ENCODE data around the gene CCNL2. TPM values are rescaled to one million over a fixed set of nuclear protein-coding genes. Genes with fewer than 3 reads are reported as not detected.
"Not testable (repeated sequence)": the region's sequence is repeated elsewhere in the genome, so short reads cannot be mapped to it uniquely, and the experiment has no call there.

The CCNL2 gene
- polyA plus RNA-seq, 3 donors from 2014 or later = 16.7 to 34.6 (median 22.0) TPM

DNA sequence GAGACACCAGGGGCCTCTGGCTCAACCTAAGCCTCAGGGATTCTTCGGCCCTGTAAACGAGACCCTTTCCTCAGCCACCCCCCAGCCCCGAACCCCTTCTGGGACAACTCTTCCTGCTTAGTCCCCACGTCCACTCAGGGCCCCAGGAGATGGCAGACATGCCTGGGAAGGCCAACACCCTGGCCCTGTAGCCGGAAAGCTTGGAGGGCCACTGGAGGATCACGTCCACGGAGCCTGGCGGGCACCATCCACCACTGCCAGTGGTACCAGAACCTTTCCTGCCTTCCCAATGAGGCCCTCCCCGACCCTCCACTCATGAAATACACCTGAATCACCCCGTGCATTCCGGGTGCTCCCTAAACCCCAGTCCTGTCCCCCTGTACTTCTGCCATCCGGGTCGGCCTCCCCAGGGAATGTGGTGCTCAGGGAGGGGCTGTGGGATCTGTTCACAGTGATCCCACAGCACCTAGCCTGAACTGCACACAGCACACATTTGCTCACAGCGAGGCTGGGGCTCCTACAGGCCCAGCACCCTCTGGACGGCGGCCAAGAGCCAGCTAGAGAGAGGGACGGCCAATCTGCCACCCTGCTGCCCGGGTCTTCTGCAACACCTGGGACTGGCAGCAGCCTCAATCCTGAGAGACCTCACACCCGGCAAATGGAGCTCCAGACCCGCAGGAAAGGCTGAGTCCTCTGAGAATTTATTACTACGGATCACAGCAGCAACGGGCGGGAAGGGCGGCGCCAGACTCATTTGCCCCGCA lies 25.9 kb downstream of the CCNL2 start:
- peak overlapping the region in 4 of 5 donors; percentile 50 to 74 (median 64) for H3K4me3 Mint-ChIP-seq
- H3K27me3 Mint-ChIP-seq (ENCODE audit: low read depth in 3 of 3) = peaks cover 4 to 11% (median 6%) of the 10 kb centered on the region in 3 donors
- H3K4me1 Mint-ChIP-seq = peaks cover 12 to 32% of the 10 kb centered on the region in 2 donors
- DNase-seq = no peak
- no peaks in the 10 kb centered on the region for H3K36me3 Mint-ChIP-seq
- no peaks in the 10 kb centered on the region for H3K9me3 Mint-ChIP-seq
- peak overlapping the region in 5 of 6 donors; percentile 23 to 79 (median 64) for H3K27ac Mint-ChIP-seq

DNA sequence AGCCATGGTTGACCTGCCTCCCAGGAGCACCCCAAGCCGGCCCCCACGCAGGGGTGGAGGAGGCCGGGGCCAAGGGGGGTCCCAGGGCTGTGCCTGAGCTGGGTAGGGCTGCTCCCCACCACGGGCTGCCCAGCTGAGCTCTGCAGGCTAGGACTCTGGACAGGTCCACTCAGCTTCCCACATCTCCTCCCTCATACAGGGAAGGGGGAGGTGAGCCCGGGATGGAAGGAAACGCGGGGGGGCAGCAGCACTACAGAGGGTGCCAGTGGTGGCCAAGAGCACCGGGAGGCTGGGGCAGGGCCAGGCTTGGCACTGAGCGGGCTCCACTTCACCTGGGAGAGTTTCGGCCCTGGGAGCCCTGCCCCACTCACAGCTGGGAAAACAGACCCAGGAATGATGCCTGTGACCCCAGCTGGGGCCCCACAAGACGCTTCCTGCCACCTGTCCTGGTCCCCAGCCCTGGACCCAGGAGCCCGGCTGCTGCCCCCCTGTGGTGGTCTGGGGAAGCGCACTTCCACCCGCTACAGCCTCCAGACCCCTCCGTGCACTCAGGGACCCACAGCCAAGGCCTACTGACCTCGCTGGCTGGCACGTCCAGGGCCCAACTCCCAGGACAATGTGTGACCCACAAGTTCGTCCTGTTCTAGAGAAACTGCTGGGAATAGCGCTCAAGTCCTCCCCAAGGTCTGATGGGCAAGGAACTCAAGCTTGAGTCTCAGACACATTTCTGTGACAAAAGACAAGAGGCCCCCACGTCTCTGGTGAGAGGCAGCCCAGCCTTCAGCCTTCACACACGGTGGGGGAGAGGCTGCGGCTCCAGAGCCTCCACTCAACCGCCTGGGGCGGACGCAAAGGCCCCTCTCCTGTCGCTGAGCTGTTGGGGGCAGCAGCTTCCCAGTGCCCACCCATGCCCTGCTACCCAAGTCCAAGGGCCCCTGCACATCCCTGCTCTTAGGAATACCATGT lies 27.1 kb downstream of the CCNL2 start:
- no peaks in the 10 kb centered on the region for H3K36me3 Mint-ChIP-seq
- H3K27ac Mint-ChIP-seq = peak overlapping the region in 5 of 6 donors; percentile 45 to 72 (median 69)
- peak; percentile 75 to 77 (median 76) for DNase-seq
- H3K4me1 Mint-ChIP-seq = peaks cover 12 to 32% of the 10 kb centered on the region in 2 donors
- no peaks in the 10 kb centered on the region for H3K9me3 Mint-ChIP-seq
- H3K4me3 Mint-ChIP-seq = peak overlapping the region; percentile 21 to 58 (median 52)
- peaks cover 4 to 11% (median 6%) of the 10 kb centered on the region in 3 donors for H3K27me3 Mint-ChIP-seq (ENCODE audit: low read depth in 3 of 3)

DNA sequence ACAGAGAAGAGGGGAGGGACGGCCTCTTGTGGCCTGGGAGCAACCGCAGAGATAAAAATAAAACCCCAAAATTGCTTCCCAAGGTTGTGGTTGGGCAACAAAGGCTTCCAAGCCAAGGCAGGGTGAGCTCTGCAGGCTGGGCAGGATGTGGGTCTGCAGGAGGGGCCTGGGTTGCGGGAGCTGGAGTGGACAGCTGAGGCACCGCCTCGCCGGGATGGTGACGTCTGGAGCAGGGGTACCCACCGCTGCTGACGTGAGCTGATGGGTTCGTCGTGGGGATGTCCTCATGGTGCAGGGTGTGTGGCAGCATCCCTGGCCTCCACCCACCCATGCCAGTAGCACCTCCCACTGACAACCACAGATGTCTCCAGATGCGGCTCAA lies 27.8 kb downstream of the CCNL2 start:
- no peaks in the 10 kb centered on the region for H3K9me3 Mint-ChIP-seq
- peaks cover 12 to 32% of the 10 kb centered on the region in 2 donors for H3K4me1 Mint-ChIP-seq
- H3K36me3 Mint-ChIP-seq = no peaks in the 10 kb centered on the region
- peak overlapping the region in 5 of 6 donors; percentile 45 to 71 (median 62) for H3K27ac Mint-ChIP-seq
- DNase-seq = peak; percentile 83
- peak overlapping the region; percentile 14 to 52 (median 21) for H3K4me3 Mint-ChIP-seq
- H3K27me3 Mint-ChIP-seq (ENCODE audit: low read depth in 3 of 3) = peaks cover 4 to 11% (median 6%) of the 10 kb centered on the region in 3 donors

DNA sequence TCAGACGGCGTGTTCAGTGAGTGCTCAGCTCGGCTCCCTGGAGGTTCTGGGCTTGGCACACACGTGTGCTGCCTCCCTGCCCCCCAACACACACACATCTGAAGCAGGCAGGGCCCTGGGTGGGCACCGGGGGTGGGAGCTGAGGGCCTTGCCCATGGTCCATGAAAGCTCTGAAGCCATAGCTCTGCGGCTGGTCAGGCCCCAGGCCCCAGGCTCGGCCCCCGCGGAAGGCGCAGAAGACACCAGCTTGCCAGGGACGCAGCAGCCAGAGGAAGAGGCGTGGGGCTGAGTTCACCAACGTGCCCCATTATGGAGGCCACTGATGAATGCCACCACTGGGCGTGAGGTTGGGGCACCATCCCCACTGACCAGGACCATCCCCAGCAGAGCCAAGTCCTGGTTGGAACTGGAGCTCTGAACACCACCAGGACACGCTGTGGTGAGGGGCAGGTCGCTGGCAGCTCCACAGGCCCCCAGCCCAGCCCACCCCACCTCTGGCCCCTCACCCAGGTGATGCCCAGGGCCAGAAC lies 28.3 kb downstream of the CCNL2 start:
- no peaks in the 10 kb centered on the region for H3K36me3 Mint-ChIP-seq
- H3K27me3 Mint-ChIP-seq (ENCODE audit: low read depth in 3 of 3) = peaks cover 4 to 11% (median 6%) of the 10 kb centered on the region in 3 donors
- peaks cover 12 to 32% of the 10 kb centered on the region in 2 donors for H3K4me1 Mint-ChIP-seq
- DNase-seq = no peak
- no peaks in the 10 kb centered on the region for H3K9me3 Mint-ChIP-seq
- peak overlapping the region in 2 of 6 donors; percentile 61 to 62 for H3K27ac Mint-ChIP-seq
- H3K4me3 Mint-ChIP-seq = no peak overlapping the region

DNA sequence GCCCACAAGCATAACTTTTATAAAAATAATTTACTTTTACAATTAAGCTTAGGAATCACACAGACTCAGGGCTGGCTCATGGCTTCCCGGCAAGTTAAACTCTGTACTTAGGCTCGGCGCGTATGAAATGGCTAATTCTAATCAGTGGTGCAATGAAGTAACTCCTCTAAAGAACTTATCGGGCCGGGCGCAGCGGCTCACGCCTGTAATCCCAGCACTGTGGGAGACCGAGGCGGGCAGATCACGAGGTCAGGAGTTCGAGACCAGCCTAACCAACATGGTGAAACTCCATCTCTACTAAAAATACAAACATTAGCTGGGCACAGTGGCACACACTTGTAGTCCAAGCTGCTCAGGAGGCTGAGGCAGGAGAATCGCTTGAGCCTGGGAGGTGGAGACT lies 29.0 kb downstream of the CCNL2 start:
- DNase-seq; H3K9me3 Mint-ChIP-seq; H3K27me3 Mint-ChIP-seq (ENCODE audit: low read depth in 3 of 3); H3K36me3 Mint-ChIP-seq: not testable (repeated sequence)
- peak overlapping the region in 1 of 5 donors; percentile 30 for H3K4me3 Mint-ChIP-seq
- H3K27ac Mint-ChIP-seq = peak overlapping the region in 1 of 6 donors; percentile 61
- peaks cover 6 to 26% of the 10 kb centered on the region in 2 donors for H3K4me1 Mint-ChIP-seq

DNA sequence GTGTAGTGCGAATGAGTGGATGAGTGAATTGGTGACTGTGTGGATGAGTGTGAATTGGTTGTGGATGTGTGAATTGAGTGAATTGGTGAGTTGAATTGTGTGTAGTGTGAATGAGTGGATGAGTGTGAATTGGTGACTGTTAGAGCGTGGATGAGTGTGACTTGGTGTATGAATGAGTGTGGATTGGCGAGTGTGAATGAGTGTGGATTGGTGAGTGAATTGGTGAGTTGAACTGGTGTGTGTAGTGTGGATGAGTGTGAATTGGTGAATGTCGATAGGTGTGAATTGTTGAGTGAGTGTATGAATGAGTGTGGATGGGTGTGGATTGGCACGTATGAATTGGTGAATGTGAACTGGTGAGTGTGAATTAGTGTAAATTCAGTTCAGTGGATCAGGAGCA lies 31.8 kb downstream of the CCNL2 start:
- DNase-seq = no peak

DNA sequence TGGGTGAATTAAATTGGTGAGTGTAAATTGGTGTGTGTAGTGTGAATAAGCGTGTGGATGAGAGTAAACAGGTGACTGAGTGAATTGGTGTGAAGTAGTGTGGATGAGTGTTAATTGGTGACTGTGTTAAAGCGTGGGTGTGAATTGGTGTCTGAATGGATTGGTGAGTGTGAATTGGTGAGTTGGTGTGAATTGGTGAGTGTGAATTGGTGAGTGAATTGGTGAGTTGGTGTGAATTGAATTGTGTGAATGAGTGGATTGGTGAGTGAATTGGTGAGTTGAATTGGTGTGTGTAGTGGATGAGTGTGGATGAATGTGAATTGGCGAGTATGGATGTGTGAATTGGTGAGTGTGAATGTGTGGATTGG lies 32.5 kb downstream of the CCNL2 start:
- Mint-ChIP-seq H3K27me3 (ENCODE audit: low read depth in 3 of 3) (peaks cover 3 to 5% (median 4%) of the 10 kb centered on the region in 3 donors), H3K9me3 (no peaks in the 10 kb centered on the region), H3K36me3 (no peaks in the 10 kb centered on the region), H3K4me1 (peaks cover 0 to 7% of the 10 kb centered on the region in 2 donors), H3K4me3 (no peak overlapping the region), H3K27ac (no peak overlapping the region)
- no peak for DNase-seq

More for the DNA sequence above, 31.8 kb downstream of the CCNL2 start:
- Mint-ChIP-seq H3K27ac (no peak overlapping the region), H3K27me3 (ENCODE audit: low read depth in 3 of 3) (peaks cover 3 to 5% (median 4%) of the 10 kb centered on the region in 3 donors), H3K4me1 (peaks cover 0 to 12% of the 10 kb centered on the region in 2 donors), H3K9me3 (no peaks in the 10 kb centered on the region), H3K36me3 (no peaks in the 10 kb centered on the region), H3K4me3 (no peak overlapping the region)

DNA sequence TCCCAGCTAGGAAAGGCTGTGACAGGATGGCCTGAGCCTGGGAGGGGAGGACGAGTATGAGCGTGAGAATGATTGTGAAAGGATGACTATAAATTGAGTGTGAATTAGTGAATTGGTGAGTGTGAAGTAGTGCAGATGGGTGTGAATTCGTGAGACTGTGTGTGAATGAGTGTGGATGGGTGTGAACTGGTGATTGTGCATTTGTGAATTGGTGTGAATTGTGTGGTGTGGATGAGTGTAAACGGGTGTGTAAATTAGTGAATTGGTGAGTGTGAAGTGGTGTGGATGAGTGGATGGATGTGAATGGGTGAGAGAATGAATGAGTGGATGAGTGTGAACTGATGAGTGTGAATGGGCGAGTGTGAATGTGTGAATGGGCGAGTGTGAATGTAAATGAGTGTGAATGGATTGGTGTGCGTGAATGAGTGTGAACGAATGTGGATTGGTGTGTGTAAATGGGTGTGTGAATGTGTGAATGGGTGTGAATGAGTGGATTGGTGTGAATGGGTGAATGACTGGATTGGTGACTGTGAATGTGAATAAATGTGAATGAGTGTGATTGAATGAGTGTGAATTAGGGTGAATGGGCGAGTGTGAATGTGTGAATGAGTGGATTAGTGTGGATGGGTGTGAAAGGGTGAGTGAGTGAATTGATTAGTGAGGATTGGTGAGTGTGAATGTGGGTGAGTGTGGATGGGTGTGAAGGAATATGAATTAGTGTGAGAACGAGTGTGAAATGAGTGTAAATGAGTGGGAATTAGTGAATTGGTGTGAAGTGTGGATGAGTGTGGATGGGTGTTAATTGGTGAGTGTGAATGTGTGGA lies 33.0 kb downstream of the CCNL2 start:
- Mint-ChIP-seq H3K4me1 (peaks cover 0 to 3% of the 10 kb centered on the region in 2 donors), H3K27ac (no peak overlapping the region), H3K9me3 (no peaks in the 10 kb centered on the region), H3K36me3 (no peaks in the 10 kb centered on the region), H3K4me3 (no peak overlapping the region), H3K27me3 (ENCODE audit: low read depth in 3 of 3) (peaks cover 0 to under 1% (median 0%) of the 10 kb centered on the region in 3 donors)
- no peak for DNase-seq

DNA sequence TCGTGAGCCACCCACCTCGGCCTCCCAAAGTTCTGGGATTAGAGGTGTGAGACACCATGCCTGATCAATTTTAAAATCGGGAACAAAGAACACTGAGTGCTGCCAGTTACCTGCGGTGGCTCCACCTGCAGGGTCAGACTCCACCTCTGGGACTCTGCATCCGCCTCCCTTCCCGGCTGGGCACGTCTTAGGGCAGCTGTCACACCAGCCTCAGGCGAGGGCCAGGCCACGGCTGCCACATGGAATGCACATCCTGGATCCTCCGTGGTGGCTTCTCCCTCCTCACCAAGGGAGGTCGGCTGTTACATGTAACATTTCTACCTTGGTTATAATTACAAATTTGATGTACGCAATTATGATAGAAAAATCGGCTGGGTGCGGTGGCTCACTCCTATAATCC lies 34.9 kb downstream of the CCNL2 start:
- H3K27me3 Mint-ChIP-seq (ENCODE audit: low read depth in 3 of 3) = peaks cover 0 to 1% (median 0%) of the 10 kb centered on the region in 3 donors
- no peaks in the 10 kb centered on the region for H3K9me3 Mint-ChIP-seq
- no peak overlapping the region for H3K27ac Mint-ChIP-seq

DNA sequence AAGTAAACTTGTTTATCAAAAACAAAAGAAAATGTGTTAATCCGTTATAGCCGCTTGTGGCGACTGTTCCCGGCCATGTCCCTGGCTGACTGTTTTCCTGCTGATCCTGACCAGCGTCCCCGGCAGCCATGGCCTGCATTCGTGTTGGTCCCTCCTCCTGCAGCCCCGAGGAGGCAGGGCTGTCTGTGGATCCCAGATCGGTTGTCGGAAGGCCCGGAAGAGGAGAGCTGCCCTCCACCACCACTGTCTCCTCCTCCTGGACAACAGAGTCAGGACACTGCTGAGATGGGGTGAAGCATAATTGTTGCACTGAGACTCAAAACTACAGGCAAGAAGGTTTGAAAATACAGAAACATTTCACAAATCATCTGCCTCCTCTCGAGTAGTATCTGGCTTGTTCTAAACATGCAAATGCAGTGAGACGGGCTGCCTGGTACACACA lies 37.1 kb downstream of the CCNL2 start:
- Mint-ChIP-seq H3K27ac (no peak overlapping the region), H3K4me1 (no peaks in the 10 kb centered on the region), H3K27me3 (ENCODE audit: low read depth in 3 of 3) (peaks cover 2 to 5% (median 5%) of the 10 kb centered on the region in 3 donors), H3K4me3 (no peak overlapping the region), H3K36me3 (no peaks in the 10 kb centered on the region), H3K9me3 (no peaks in the 10 kb centered on the region)
- no peak for DNase-seq

More for the DNA sequence above, 34.9 kb downstream of the CCNL2 start:
- no peak overlapping the region for H3K4me3 Mint-ChIP-seq
- no peaks in the 10 kb centered on the region for H3K4me1 Mint-ChIP-seq
- no peaks in the 10 kb centered on the region for H3K36me3 Mint-ChIP-seq
- no peak for DNase-seq

DNA sequence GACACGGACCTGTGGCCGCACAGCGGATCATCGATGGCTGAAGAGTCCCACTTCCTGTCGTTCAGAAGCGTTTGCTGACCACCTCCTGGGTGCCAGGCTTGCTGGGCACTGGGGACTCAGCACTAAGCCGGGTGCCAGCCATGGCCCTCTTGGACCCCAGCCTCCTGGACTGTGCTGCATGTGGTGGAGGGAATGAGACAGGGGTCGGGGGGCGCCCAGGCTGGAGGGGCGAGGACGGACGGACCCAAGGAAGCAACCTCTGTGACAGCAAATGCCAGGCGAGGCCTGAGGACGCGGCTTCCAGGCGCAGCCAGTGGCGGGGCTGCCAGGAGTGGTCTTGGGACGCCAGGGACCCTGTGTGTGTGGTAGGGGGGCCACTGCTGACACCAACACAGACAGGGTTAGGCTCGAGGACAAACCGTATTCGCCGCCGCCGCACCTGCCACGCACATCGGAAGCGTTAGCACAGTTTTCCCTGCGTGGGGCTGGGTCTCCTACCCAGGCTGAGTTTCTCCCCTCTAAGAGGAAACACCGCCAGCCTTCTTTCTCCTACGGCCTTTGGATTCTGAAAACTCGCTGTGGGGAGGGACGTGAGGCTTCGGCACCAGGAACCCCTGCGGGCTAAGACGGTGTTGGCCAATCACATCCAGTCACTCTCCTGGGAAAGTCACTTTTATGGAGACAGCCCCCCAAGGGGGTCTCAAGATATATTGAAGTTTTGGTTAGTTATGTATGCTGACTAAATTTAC lies 37.7 kb downstream of the CCNL2 start:
- H3K4me1 Mint-ChIP-seq = no peaks in the 10 kb centered on the region

DNA sequence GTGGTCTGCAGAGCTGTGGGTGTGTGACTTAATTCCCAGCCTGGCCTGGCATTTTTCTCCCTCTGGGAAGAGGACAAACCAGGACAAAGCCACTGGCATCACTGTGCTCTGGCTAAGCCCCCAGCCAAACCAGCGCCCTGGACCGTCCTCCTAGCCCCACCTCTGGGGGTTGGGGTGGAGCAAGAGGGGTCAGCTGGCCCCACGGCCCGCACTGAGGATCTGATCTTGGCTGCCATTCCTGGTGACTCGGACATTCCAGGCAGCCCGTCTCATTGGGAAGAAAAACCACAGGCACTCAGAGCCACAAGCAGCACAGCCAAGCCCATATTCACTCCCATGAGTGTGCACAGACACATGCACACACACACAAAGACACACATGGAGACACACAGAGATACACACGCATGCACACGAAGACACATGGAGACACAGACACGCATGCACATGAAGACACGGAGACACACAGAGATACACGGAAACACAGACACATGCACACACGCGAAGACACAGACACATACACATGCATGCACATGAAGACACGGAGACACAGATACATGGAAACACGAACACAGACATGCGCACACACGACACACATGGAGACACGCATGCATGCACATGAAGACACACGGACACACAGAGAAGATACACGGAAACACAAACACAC lies 38.5 kb downstream of the CCNL2 start:
- H3K27me3 Mint-ChIP-seq (ENCODE audit: low read depth in 3 of 3) = peaks cover 2 to 5% (median 5%) of the 10 kb centered on the region in 3 donors
- no peaks in the 10 kb centered on the region for H3K36me3 Mint-ChIP-seq
- no peaks in the 10 kb centered on the region for H3K9me3 Mint-ChIP-seq
- H3K4me3 Mint-ChIP-seq = no peak overlapping the region
- no peaks in the 10 kb centered on the region for H3K4me1 Mint-ChIP-seq
- H3K27ac Mint-ChIP-seq = no peak overlapping the region
- no peak for DNase-seq

More for the DNA sequence above, 37.7 kb downstream of the CCNL2 start:
- Mint-ChIP-seq H3K36me3 (no peaks in the 10 kb centered on the region), H3K4me3 (no peak overlapping the region), H3K27me3 (ENCODE audit: low read depth in 3 of 3) (peaks cover 2 to 5% (median 5%) of the 10 kb centered on the region in 3 donors), H3K27ac (no peak overlapping the region), H3K9me3 (no peaks in the 10 kb centered on the region)
- no peak for DNase-seq
